OCI-LY3 (cell line): ENCODE results near the gene SLC4A7.

Experiments used
- H2AFZ ChIP-seq: fragments of 200-600, 300-600 bp; shearing (Covaris generic); 2 replicates; pipeline ENCODE4 v1.6.0; 2014; ENCODE audit warnings: antibody characterized with exemption, low read depth, low read length
- H3K27ac ChIP-seq: fragments of 200-600, 300-600 bp; sonication (generic); 2 replicates; pipeline ENCODE4 v1.5.1; 2014; ENCODE audit warnings: mild to moderate bottlenecking, low read length, moderate library complexity, mixed read lengths
- H3K27me3 ChIP-seq: fragments of 200-600, 300-600 bp; sonication (generic); 2 replicates; pipeline ENCODE4 v1.6.1; 2014; ENCODE audit warnings: low read depth, low read length, mixed read lengths
- H3K36me3 ChIP-seq: fragments of 200-600, 300-600 bp; sonication (generic); replicated peaks from 2 replicates; pipeline ENCODE3; 2014; ENCODE audit warnings: low read depth, low read length, mixed read lengths
- H3K4me1 ChIP-seq: fragments of 300-600, 200-600 bp; sonication (generic); 2 replicates; pipeline ENCODE4 v1.6.1; 2014; ENCODE audit warnings: low read length, mixed read lengths
- H3K4me2 ChIP-seq: fragments of 200-600, 300-600 bp; sonication (generic); 2 replicates; pipeline ENCODE4 v1.6.1; 2014; ENCODE audit warnings: low read length, mixed read lengths
- H3K4me3 ChIP-seq: fragments of 300-600, 200-600 bp; sonication (generic); 2 replicates; pipeline ENCODE4 v1.5.1; 2014; ENCODE audit warnings: antibody characterized with exemption, mild to moderate bottlenecking, low read length, moderate library complexity
- H3K79me2 ChIP-seq: fragments of 300-600, 200-600 bp; shearing (Covaris generic); 2 replicates; pipeline ENCODE4 v1.6.1; 2014; ENCODE audit warnings: mild to moderate bottlenecking, low read length, mixed read lengths
- H3K9ac ChIP-seq: fragments of 300-600, 200-600 bp; shearing (Covaris generic); 2 replicates; pipeline ENCODE4 v1.6.0; 2014; ENCODE audit warnings: mild to moderate bottlenecking, low read length, moderate library complexity
- H3K9me3 ChIP-seq: fragments of 200-600, 300-600 bp; shearing (Covaris generic); 2 replicates; pipeline ENCODE4 v1.6.1; 2014; ENCODE audit warnings: low read length, mixed read lengths; ENCODE audit not compliant: insufficient read depth
- H4K20me1 ChIP-seq: fragments of 200-600, 300-600 bp; sonication (generic); 2 replicates; pipeline ENCODE4 v1.6.1; 2016; ENCODE audit warnings: low read length, mixed read lengths; ENCODE audit not compliant: insufficient read depth
- CTCF ChIP-seq: fragments of 200-600, 300-600 bp; sonication (generic); IDR thresholded peaks from 2 replicates; pipeline ENCODE4 v1.5.1; 2014; ENCODE audit warnings: antibody characterized with exemption, low read length, low read depth
- EZH2phosphoT487 ChIP-seq: fragments of 200-600 bp; shearing (Covaris generic); IDR thresholded peaks from 2 replicates; pipeline ENCODE4 v1.6.1; 2018; ENCODE audit warnings: antibody characterized with exemption, mixed run types, low read depth

Gene SLC4A7

GRCh38 chr3:27345959-27346865, 138.0 kb downstream of the SLC4A7 start:
- Histone ChIP-seq H3K4me2 (no peak overlapping the region), H3K27me3 (no peaks in the 10 kb centered on the region), H3K9ac (no peak overlapping the region), H4K20me1 (no peaks in the 10 kb centered on the region), H3K4me1 (peaks cover 13% of the 10 kb centered on the region), H3K36me3 (no peaks in the 10 kb centered on the region), H3K4me3 (no peak overlapping the region), H3K79me2 (no peaks in the 10 kb centered on the region), H3K9me3 (no peaks in the 10 kb centered on the region), H2AFZ (no peak overlapping the region), H3K27ac (no peak overlapping the region)
- no peak for TF ChIP-seq CTCF
- no peak for TF ChIP-seq EZH2phosphoT487

- Histone ChIP-seq H3K27me3 (no peaks in the 10 kb centered on the region), H3K79me2 (no peaks in the 10 kb centered on the region), H2AFZ (no peak overlapping the region), H3K4me1 (peaks cover 12% of the 10 kb centered on the region), H3K27ac (no peak overlapping the region), H3K36me3 (no peaks in the 10 kb centered on the region), H3K9ac (no peak overlapping the region), H4K20me1 (no peaks in the 10 kb centered on the region), H3K9me3 (no peaks in the 10 kb centered on the region), H3K4me3 (no peak overlapping the region), H3K4me2 (no peak overlapping the region)
- no peak for TF ChIP-seq EZH2phosphoT487
- no peak for TF ChIP-seq CTCF
Observed at GRCh38 chr3:27345493-27345892, 138.7 kb downstream of the SLC4A7 start.

- Histone ChIP-seq H3K9ac (no peak overlapping the region), H3K4me3 (no peak overlapping the region), H3K27ac (no peak overlapping the region), H3K9me3 (no peaks in the 10 kb centered on the region), H2AFZ (no peak overlapping the region), H4K20me1 (no peaks in the 10 kb centered on the region), H3K4me2 (no peak overlapping the region), H3K4me1 (peaks cover 8% of the 10 kb centered on the region), H3K27me3 (no peaks in the 10 kb centered on the region), H3K36me3 (no peaks in the 10 kb centered on the region), H3K79me2 (no peaks in the 10 kb centered on the region)
- TF ChIP-seq EZH2phosphoT487, result no peak
- TF ChIP-seq CTCF, result no peak
Observed at GRCh38 chr3:27345045-27345444, 139.1 kb downstream of the SLC4A7 start.

DNA sequence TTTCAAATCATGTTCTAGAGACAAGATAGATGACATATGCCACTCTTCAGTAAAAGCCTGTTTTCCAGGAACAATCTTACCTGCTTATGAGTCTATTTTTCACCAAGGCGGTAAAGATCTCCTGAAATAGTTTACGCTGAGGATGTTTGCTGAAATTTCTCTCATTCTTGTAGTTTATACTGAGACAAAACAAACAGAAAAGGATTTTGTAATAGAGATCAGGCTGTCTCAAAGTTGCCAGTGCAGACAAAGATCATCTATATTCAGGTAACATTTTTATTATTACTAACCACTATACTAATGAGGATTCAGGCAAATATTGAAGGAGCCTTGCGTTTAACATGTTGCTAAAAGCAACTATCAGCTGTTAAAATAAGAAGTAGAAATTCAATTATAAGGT, 140.0 kb downstream of the SLC4A7 start:
- H2AFZ ChIP-seq, result no peak overlapping the region
- no peaks in the 10 kb centered on the region for H3K4me1 ChIP-seq
- H3K36me3 ChIP-seq, result no peaks in the 10 kb centered on the region
- no peak overlapping the region for H3K4me3 ChIP-seq
- no peaks in the 10 kb centered on the region for H3K27me3 ChIP-seq
- H3K27ac ChIP-seq, result no peak overlapping the region
- no peaks in the 10 kb centered on the region for H4K20me1 ChIP-seq
- no peak overlapping the region for H3K9ac ChIP-seq
- H3K9me3 ChIP-seq, result no peaks in the 10 kb centered on the region
- H3K79me2 ChIP-seq, result no peaks in the 10 kb centered on the region
- no peak overlapping the region for H3K4me2 ChIP-seq
- TF ChIP-seq CTCF (no peak), EZH2phosphoT487 (no peak)
